GM18858 (cell line): ENCODE data around the gene HOPX.
"Not testable (repeated sequence)": the region's sequence is repeated elsewhere in the genome, so short reads cannot be mapped to it uniquely, and the experiment has no call there.

Source experiments
- ATAC-seq: cut with Tn5 transposase; IDR thresholded peaks from one replicate; pipeline ENCODE4 v1.9.1; 2021; ENCODE audit not compliant: unreplicated experiment

Gene HOPX

DNA sequence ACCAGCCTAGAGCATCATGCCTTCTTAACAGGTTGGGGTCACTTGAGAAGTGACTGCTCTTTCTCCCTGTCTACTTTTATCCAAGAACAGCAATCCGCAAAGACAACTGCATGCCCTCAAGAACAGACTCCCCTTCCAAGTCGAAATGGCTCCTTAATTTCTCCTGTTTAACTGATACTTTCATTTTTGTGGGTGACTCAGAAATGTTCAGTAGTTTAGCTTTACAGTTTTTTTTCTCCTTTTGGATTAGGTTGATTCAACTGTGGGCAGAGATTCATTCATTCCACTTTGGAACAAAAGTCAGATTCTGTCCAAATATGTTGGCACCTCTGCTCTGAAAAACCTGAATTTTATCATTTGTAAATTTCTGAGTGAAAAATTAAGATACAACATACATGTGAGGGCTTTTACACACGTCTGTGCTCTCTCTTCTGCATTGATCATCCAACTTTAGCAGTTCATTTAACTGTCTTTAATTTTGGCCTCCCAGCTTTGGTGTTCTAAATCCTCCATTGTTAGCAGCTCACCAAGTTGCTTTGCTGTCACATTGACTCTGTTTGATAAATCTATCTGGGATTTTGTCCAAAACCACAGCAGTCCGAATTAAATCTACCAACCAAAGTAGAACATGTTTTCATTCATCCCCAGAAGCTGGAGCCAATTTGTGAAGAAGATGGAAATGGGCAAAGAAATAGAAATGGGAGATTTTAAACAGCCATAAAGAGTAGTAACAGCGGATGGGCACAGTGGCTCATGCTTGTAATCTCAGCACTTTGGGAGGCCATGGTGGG is 50.0 kb downstream of the HOPX start:
- ATAC-seq: no peak

DNA sequence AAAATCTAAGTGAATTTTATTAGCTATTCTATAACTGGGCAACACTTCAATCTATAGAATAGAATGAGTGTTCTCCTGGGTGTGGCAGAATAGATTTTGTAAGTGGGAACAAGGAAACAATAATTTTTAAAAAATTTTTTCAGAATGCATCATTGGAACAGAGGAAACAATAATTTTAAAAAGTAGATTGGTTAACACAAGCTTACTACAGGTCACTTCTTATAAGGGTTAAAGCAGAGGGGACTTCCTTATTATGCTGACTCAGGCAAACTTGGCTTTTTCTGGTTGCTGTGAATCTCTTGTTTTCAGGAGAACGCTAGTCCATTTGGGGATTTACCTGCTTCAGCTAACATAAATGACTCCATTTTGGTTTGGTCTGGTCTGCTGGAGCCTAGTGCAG is 52.5 kb downstream of the HOPX start:
- ATAC-seq: no peak

DNA sequence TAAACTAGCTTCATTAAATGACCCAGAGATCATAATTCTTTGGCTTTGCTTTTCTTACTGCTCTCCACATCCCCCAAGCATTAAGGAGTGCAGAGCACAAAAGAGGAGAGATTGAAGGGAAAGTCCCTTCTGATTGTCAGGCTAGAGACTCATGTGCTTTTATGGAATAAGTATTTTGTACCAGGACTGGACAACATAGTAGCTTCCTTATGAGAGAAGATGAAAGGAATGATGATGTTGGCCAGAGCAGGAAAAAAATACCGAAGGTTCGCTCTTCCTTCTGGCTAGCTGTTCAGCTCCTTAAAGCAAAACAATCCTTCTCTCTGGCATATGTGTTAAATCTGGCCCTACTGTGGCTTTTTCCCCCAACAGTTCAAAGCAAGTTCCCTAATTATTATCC is 53.1 kb downstream of the HOPX start:
- no peak for ATAC-seq

DNA sequence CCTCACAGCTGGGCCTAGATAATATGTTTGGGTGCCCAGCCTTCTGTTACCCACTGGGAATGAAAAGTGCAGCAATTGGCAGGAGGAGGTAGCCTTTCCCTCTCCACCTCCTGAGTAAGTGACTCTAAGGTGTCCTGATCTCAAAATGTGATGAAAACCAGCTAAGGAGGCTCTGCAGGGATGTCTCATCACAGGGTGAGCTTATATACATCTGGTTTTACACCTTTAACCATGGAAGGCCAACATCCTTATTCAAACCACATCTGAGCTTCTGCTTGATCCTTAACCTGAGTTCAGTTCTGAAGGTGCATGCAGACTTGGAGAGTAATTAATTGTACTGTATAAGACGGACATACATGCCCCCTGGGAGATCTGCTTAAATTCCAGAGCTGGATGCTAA is 53.7 kb downstream of the HOPX start:
- ATAC-seq: no peak

DNA sequence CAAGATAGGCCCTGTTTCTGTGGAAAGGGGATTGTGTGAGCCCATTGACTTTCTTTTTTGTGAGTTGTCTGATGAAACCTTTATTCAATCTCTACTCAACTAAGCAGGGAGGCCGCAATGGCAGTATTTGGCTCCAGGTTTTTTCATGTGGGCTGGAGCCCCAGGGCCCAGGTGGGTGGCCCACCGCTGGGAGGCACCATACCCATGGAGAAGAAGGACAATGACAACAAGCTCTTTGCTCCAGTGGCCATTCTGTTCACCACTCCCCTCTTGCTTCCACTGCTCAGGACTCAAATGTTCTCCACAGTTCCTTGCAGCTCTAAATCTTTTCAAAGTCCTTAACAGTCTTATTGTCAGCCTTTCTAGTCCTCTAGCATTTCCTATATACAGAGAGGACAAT is 54.1 kb downstream of the HOPX start:
- ATAC-seq: no peak

DNA sequence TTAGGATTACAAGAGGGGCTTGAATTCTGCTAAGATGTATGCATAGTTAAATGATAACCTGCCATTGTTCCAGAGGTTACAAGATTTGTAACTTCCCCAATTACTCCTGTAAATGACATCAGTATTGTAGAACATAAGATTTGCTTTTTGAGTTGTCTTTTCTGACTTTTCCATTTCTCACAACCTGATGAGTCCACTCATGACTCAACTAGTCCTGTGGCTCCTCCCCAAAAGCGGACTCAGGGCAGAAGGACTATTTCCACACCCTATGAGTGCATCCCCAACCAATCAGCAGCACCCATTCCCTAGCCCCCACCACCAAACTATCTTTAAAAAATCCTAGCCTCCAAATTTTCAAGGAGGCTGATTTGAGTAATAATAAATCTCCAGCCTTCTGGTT is 54.7 kb downstream of the HOPX start:
- ATAC-seq: no peak

DNA sequence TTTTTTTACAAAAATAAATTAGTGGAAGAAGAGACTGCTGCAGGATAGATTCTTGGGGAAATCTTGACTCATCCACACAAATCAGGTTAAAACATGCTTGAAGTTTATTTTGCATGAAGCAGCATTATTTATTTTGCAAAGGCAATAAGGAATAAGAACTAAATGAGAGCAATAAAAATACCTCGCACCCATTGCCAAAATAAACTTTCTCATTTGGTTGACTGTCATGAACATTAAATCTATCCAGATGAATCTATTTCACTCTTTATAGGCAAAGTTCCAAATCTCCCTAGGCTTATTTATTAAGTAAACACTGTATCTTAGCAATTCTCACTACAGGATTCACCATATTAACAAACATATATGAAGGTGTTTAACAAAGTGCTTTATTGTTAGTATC is 58.9 kb downstream of the HOPX start:
- ATAC-seq: no peak

DNA sequence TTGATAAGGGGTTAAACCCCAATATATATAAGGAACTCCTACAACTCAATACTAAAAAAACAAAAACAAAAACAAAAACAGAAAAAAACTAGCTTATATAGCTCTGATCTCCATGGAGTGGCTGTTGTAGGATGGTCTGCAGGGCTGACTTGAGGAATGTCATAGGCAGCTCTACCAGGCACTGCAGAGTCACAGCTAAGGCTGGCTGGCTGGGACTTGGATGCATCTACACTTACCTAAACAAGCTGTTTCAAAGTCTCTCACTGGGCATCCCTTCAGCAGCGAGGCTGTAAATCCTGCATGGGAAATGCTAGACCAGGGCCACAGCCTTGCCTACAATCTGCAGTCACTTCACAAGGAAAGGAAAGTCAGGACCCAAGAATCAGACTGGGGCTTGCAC is 61.3 kb downstream of the HOPX start:
- ATAC-seq: no peak

DNA sequence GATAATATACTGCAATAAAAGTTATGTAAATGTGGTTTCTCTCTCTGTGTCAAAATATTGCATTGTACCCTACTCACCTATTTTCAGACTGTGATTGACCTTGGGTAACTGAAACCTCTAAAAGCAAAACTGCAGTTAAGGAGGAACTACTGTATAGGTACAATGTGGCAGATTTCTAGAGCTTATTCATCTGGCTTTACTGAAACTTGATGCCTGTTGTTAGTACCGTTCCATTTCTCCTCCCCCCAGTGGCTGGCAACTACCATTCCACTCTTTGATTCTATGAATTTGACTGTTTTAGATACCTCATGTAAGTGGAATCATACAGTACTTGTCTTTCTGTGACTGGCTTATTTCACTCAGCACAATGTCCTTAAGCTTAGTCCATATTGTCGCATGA is 61.9 kb downstream of the HOPX start:
- peak; percentile 86 for ATAC-seq

DNA sequence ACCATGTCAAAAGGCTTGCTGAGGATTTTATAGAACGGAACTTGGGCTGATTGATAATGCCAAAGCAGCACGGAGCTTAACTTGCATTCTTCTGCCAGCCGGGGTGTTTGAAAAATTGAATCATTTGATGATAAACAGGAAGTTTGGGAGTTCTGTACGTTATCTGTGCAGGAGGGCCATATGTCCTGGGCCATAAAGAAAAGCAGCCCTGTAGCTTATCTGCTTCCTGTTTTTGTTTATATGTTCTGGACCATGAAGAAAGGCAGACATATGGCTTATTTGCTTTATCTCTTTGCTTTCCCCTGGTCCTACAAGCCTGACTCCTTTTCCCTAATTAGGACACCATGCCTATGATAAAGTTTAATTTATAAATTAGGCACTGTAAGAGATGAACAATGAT is 62.4 kb downstream of the HOPX start:
- ATAC-seq: peak; percentile 13

DNA sequence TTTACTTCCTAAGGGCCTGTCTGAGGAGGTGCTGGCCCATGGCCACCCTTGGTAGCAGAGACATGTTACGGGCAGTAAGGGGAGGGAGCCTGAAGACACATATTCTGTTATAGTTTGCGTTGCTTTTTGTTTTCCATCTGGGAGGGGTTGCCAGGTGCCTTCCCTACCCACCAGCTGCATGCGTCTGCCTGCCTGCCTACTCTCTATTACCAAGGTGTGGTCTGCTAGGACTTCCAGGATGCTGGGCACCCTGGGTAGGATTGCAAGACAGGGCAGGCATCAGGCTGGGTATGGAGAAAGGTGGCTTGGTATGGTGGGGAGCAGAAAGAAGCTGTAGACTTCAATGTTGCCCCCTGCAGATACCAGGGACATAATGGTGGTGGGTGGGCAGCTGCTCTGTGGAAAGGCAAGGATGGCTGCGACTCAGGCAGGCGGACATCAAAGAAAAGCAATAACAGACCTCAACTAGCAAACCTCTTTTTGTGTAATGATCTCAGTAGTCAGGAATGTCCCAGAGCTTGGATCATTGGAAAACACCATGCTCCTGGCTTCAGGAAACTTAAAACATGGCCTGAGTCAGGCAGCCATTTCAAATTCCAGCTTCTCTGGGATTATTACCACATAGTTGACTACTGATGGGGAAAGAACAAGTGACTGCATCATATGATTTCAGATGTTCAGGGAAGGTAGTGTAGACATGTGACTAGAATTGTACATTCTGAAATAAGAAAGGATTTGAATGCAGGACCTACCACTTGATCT is 67.8 kb downstream of the HOPX start:
- ATAC-seq: no peak

DNA sequence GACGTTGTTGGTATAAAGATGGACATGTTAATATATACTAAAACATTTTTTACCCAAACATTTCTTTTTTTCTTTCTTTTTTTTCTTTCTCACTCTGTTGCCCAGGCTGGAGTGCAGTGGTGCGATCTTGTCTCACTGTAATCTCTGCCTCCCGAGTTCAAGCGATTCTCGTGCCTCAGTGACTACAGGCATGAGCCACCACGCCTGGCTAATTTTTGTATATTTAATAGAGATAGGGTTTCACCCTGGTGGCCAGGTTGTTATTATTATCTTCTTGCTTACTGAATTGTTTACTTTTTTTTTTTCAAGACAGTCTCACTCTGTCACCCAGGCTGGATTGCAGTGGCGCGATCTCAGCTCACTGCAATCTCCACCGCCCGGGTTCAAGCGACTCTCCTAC is 68.8 kb downstream of the HOPX start:
- no peak for ATAC-seq

DNA sequence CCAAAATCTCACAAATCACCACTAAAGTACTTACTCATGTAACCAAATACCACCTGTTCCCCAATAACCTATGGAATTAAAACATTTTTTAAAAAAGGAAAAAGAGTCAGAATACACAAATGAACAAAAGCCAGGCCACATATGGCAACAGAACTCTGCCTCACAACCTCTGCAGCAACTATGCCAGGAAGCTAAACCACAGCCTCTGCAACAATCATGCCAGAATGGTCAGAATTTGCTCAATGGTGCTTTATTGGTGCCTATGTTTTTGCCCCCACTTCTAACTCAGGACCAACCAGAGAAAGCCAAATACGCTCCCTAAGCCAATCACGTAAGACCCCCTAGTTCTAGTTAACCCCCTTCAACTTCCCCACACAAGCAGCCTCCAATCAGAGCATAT is 69.6 kb downstream of the HOPX start:
- ATAC-seq: no peak

DNA sequence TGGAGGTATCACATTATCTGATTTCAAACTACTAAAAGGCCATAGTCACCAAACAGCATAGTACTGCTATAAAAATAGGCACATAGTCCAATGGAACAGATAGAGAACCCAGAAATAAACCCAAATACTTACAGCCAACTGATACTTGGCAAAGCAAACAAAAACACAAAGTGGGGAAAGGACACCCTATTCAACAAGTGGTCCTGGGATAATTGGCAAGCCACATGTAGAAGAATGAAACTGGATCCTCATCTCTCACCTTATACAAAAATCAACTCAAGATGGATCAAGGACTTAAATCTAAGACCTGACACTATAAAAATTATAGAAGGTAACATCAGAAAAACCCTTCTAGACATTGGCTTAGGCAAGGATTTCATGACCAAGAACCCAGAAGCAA is 70.9 kb downstream of the HOPX start:
- ATAC-seq: not testable (repeated sequence)

DNA sequence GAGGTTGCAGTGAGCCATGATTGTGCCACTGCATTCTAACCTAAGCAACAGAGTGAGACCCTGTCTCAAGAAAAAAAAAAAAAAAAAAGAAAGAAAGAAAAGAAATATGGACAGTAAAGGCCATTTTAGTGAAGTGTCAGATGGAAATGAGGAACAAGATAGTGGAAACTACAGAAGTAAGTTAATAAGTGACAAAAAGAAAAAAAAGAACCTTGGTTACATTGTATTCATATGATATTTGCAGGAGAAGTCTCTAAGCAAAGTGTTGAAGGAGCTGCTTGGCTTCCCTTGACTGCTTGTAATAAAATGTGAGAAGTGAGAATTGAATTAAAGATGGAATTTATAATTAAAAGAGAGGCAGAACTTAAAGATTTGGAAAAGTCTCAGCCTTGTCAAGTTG is 73.2 kb downstream of the HOPX start:
- ATAC-seq: no peak

DNA sequence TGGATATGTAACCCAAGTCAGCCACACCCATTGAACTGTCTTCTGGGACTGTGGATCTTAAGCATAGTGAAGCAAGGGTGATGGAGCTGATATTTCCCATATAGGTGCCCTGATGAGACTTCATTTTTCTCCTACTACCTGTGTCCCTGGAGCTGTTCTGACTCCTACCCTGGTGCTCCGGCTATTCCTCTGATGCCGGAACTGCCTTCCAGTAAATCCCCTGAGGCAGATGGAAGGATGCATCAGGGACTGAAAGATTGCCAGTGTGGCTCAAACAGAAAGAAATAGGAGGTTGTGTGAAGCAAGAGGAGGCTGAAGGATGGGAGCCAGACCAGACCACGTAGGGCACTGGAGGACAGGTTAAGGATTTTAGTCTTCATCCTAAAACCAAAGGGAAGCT is 74.7 kb downstream of the HOPX start:
- no peak for ATAC-seq

DNA sequence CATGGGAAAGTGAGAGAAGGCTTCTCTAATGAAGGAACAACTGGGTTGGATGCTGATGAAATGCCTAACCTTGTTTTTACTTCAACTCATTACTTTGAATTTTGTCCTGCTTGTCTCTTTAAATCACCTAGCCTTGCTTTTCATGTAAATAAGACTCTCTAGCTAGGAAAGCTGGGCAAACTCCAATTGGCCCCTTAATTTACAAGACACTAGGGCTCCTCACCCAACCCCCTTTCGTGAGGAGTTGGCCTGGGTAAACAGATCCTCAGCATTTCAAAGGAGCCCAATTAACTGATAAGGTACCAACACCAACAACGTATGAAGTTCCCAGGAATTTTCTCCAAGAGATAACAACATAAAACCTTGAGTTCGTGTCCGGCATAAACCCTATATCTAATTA is 75.6 kb downstream of the HOPX start:
- not testable (repeated sequence) for ATAC-seq

DNA sequence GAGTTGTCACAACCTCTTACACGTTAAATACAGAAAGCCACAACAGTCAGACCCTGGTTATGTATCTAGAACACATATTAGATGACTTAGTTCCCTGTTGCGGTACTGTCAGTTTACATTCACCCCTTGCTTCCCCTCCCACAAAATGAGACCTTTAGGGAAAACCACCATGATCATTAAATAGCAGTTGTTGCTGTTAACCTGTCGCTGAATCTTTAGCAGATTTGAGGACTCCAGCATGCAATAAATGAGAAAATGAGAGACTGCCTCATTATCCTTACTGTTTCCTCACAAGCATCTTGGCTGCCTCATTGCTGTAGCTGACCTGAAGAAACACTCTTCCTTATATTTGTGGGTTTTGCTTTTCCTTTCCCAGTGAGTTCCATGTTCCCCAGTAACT is 77.8 kb downstream of the HOPX start:
- no peak for ATAC-seq
